ENCODE data around the gene P2RX1. TPM values are rescaled to one million over a fixed set of nuclear protein-coding genes. Genes with fewer than 3 reads are reported as not detected.

P2RX1 gene
- polyA plus RNA-seq, 4 donors, result 2.2 to 53.4 (median 3.2) TPM; not detected in 1

GRCh38 chr17:3937359-3937758 lies 21.1 kb upstream of the P2RX1 start:
- Histone ChIP-seq H3K9me3 (ENCODE audit: control insufficient read depth in 2 of 2, insufficient read depth in 1 of 2, low read depth in 1 of 2, low read length in 1 of 2) (no peaks in the 10 kb centered on the region), H3K27ac (ENCODE audit: low read depth in 1 of 3, low read length in 2 of 3) (no peak overlapping the region), H3K4me3 (ENCODE audit: low read depth in 1 of 3, low read length in 3 of 3) (no peak overlapping the region), H3K36me3 (ENCODE audit: control insufficient read depth in 3 of 3, insufficient read depth in 2 of 3, low read depth in 1 of 3, low read length in 3 of 3) (peaks cover 0 to 80% (median 11%) of the 10 kb centered on the region in 3 donors), H3K27me3 (ENCODE audit: control insufficient read depth in 3 of 3, insufficient read depth in 3 of 3, low read length in 3 of 3) (no peaks in the 10 kb centered on the region), H3K4me1 (ENCODE audit: control insufficient read depth in 3 of 3, insufficient read depth in 2 of 3, low read depth in 1 of 3, low read length in 2 of 3) (peaks cover 0 to 5% (median 0%) of the 10 kb centered on the region in 3 donors)
- DNase-seq (no peak), FAIRE-seq (no peak)
- WGBS, 3 donors, result 96 to 97% (median 96%) methylated on average over 17 of the region's 17 CpGs

GRCh38 chr17:3935825-3936355 lies 19.6 kb upstream of the P2RX1 start:
- peaks cover 0 to 70% (median 6%) of the 10 kb centered on the region in 3 donors for H3K36me3 ChIP-seq (ENCODE audit: control insufficient read depth in 3 of 3, insufficient read depth in 2 of 3, low read depth in 1 of 3, low read length in 3 of 3)
- no peak for FAIRE-seq

GRCh38 chr17:3935140-3935542 lies 18.9 kb upstream of the P2RX1 start:
- peaks cover 0 to 5% (median 0%) of the 10 kb centered on the region in 3 donors for H3K4me1 ChIP-seq (ENCODE audit: control insufficient read depth in 3 of 3, insufficient read depth in 2 of 3, low read depth in 1 of 3, low read length in 2 of 3)

More at GRCh38 chr17:3935825-3936355, 19.6 kb upstream of the P2RX1 start:
- Histone ChIP-seq H3K4me3 (ENCODE audit: low read depth in 1 of 3, low read length in 3 of 3) (no peak overlapping the region), H3K27ac (ENCODE audit: low read depth in 1 of 3, low read length in 2 of 3) (no peak overlapping the region), H3K9me3 (ENCODE audit: control insufficient read depth in 2 of 2, insufficient read depth in 1 of 2, low read depth in 1 of 2, low read length in 1 of 2) (no peaks in the 10 kb centered on the region), H3K27me3 (ENCODE audit: control insufficient read depth in 3 of 3, insufficient read depth in 3 of 3, low read length in 3 of 3) (no peaks in the 10 kb centered on the region), H3K4me1 (ENCODE audit: control insufficient read depth in 3 of 3, insufficient read depth in 2 of 3, low read depth in 1 of 3, low read length in 2 of 3) (peaks cover 0 to 5% (median 0%) of the 10 kb centered on the region in 3 donors)
- DNase-seq, result no peak
- 95 to 96% (median 96%) methylated on average over 9 of the region's 9 CpGs for WGBS, 3 donors

DNA sequence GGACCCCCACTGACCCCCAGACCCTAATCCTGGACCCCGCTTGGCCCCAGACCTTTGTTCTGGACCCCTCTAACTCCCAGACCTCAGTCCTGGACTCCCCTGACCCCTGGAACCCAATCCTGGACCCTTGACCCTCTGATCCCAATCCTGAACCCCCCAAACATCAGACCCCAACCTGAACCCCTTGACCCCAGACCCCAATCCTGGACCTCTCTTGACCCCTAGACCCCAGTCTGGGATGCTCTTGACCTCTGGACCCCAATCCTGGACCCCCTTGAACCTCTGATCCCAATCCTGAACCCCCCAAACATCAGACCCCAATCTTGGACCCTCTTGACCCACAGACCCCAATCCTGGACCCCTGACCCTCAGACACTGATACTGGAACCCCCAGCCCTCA lies 13.5 kb upstream of the P2RX1 start:
- H3K27ac ChIP-seq (ENCODE audit: low read depth in 1 of 3, low read length in 2 of 3), result no peak overlapping the region
- H3K9me3 ChIP-seq (ENCODE audit: control insufficient read depth in 2 of 2, insufficient read depth in 1 of 2, low read depth in 1 of 2, low read length in 1 of 2), result no peaks in the 10 kb centered on the region
- H3K4me3 ChIP-seq (ENCODE audit: low read depth in 1 of 3, low read length in 3 of 3), result no peak overlapping the region
- DNase-seq (no peak), FAIRE-seq (no peak)
- no peaks in the 10 kb centered on the region for H3K27me3 ChIP-seq (ENCODE audit: control insufficient read depth in 3 of 3, insufficient read depth in 3 of 3, low read length in 3 of 3)
- WGBS, 3 donors, result 99 to 100% (median 100%) methylated on average over 1 of the region's 1 CpG
- peaks cover 0 to 63% (median 3%) of the 10 kb centered on the region in 3 donors for H3K36me3 ChIP-seq (ENCODE audit: control insufficient read depth in 3 of 3, insufficient read depth in 2 of 3, low read depth in 1 of 3, low read length in 3 of 3)
- peaks cover 0 to 44% (median 0%) of the 10 kb centered on the region in 3 donors for H3K4me1 ChIP-seq (ENCODE audit: control insufficient read depth in 3 of 3, insufficient read depth in 2 of 3, low read depth in 1 of 3, low read length in 2 of 3)

More at GRCh38 chr17:3935140-3935542, 18.9 kb upstream of the P2RX1 start:
- Histone ChIP-seq H3K27ac (ENCODE audit: low read depth in 1 of 3, low read length in 2 of 3) (no peak overlapping the region), H3K9me3 (ENCODE audit: control insufficient read depth in 2 of 2, insufficient read depth in 1 of 2, low read depth in 1 of 2, low read length in 1 of 2) (no peaks in the 10 kb centered on the region), H3K4me3 (ENCODE audit: low read depth in 1 of 3, low read length in 3 of 3) (no peak overlapping the region), H3K36me3 (ENCODE audit: control insufficient read depth in 3 of 3, insufficient read depth in 2 of 3, low read depth in 1 of 3, low read length in 3 of 3) (peaks cover 0 to 68% (median 6%) of the 10 kb centered on the region in 3 donors), H3K27me3 (ENCODE audit: control insufficient read depth in 3 of 3, insufficient read depth in 3 of 3, low read length in 3 of 3) (no peaks in the 10 kb centered on the region)
- DNase-seq (peak; percentile 85 to 90), FAIRE-seq (no peak)
- WGBS, 3 donors, result 9 to 35% (median 17%) methylated on average over 10 of the region's 10 CpGs

- peaks cover 0 to 48% (median 0%) of the 10 kb centered on the region in 3 donors for H3K4me1 ChIP-seq (ENCODE audit: control insufficient read depth in 3 of 3, insufficient read depth in 2 of 3, low read depth in 1 of 3, low read length in 2 of 3)
- WGBS, 3 donors, result 94 to 99% (median 96%) methylated on average over 6 to 12 of the region's 12 CpGs
- no peaks in the 10 kb centered on the region for H3K27me3 ChIP-seq (ENCODE audit: control insufficient read depth in 3 of 3, insufficient read depth in 3 of 3, low read length in 3 of 3)
- no peaks in the 10 kb centered on the region for H3K9me3 ChIP-seq (ENCODE audit: control insufficient read depth in 2 of 2, insufficient read depth in 1 of 2, low read depth in 1 of 2, low read length in 1 of 2)
- no peak for DNase-seq
- peaks cover 0 to 63% (median 5%) of the 10 kb centered on the region in 3 donors for H3K36me3 ChIP-seq (ENCODE audit: control insufficient read depth in 3 of 3, insufficient read depth in 2 of 3, low read depth in 1 of 3, low read length in 3 of 3)
- FAIRE-seq, result no peak
- H3K4me3 ChIP-seq (ENCODE audit: low read depth in 1 of 3, low read length in 3 of 3), result no peak overlapping the region
- no peak overlapping the region for H3K27ac ChIP-seq (ENCODE audit: low read depth in 1 of 3, low read length in 2 of 3)
These were observed 12.9 kb upstream of the P2RX1 start for GRCh38 chr17:3929181-3929580.

- DNase-seq (peak in 1 of 2 donors; percentile 58), FAIRE-seq (no peak)
- Histone ChIP-seq H3K4me3 (ENCODE audit: low read depth in 1 of 3, low read length in 3 of 3) (no peak overlapping the region), H3K4me1 (ENCODE audit: control insufficient read depth in 3 of 3, insufficient read depth in 2 of 3, low read depth in 1 of 3, low read length in 2 of 3) (peaks cover 0 to 56% (median 0%) of the 10 kb centered on the region in 3 donors), H3K27ac (ENCODE audit: low read depth in 1 of 3, low read length in 2 of 3) (peak overlapping the region in 1 of 3 donors; percentile 95), H3K27me3 (ENCODE audit: control insufficient read depth in 3 of 3, insufficient read depth in 3 of 3, low read length in 3 of 3) (no peaks in the 10 kb centered on the region), H3K36me3 (ENCODE audit: control insufficient read depth in 3 of 3, insufficient read depth in 2 of 3, low read depth in 1 of 3, low read length in 3 of 3) (peaks cover 0 to 66% (median 5%) of the 10 kb centered on the region in 3 donors), H3K9me3 (ENCODE audit: control insufficient read depth in 2 of 2, insufficient read depth in 1 of 2, low read depth in 1 of 2, low read length in 1 of 2) (no peaks in the 10 kb centered on the region)
- 94 to 95% (median 94%) methylated on average over 13 to 16 of the region's 16 CpGs for WGBS, 3 donors
These were observed 12.1 kb upstream of the P2RX1 start for GRCh38 chr17:3928406-3928805.

GRCh38 chr17:3927628-3928340 lies 11.5 kb upstream of the P2RX1 start:
- DNase-seq, result peak in 1 of 2 donors; percentile 85
- FAIRE-seq, result no peak
- WGBS, 3 donors, result 73 to 82% (median 81%) methylated on average over 15 of the region's 15 CpGs
- no peak overlapping the region for H3K4me3 ChIP-seq (ENCODE audit: low read depth in 1 of 3, low read length in 3 of 3)
- peaks cover 0 to 61% (median 0%) of the 10 kb centered on the region in 3 donors for H3K4me1 ChIP-seq (ENCODE audit: control insufficient read depth in 3 of 3, insufficient read depth in 2 of 3, low read depth in 1 of 3, low read length in 2 of 3)
- H3K27me3 ChIP-seq (ENCODE audit: control insufficient read depth in 3 of 3, insufficient read depth in 3 of 3, low read length in 3 of 3), result no peaks in the 10 kb centered on the region
- H3K9me3 ChIP-seq (ENCODE audit: control insufficient read depth in 2 of 2, insufficient read depth in 1 of 2, low read depth in 1 of 2, low read length in 1 of 2), result no peaks in the 10 kb centered on the region
- peaks cover 0 to 68% (median 5%) of the 10 kb centered on the region in 3 donors for H3K36me3 ChIP-seq (ENCODE audit: control insufficient read depth in 3 of 3, insufficient read depth in 2 of 3, low read depth in 1 of 3, low read length in 3 of 3)
- H3K27ac ChIP-seq (ENCODE audit: low read depth in 1 of 3, low read length in 2 of 3), result peak overlapping the region in 1 of 3 donors; percentile 95

- Histone ChIP-seq H3K27ac (ENCODE audit: low read depth in 1 of 3, low read length in 2 of 3) (peak overlapping the region in 1 of 3 donors; percentile 95), H3K4me3 (ENCODE audit: low read depth in 1 of 3, low read length in 3 of 3) (no peak overlapping the region), H3K27me3 (ENCODE audit: control insufficient read depth in 3 of 3, insufficient read depth in 3 of 3, low read length in 3 of 3) (no peaks in the 10 kb centered on the region), H3K4me1 (ENCODE audit: control insufficient read depth in 3 of 3, insufficient read depth in 2 of 3, low read depth in 1 of 3, low read length in 2 of 3) (peaks cover 0 to 62% (median 0%) of the 10 kb centered on the region in 3 donors), H3K9me3 (ENCODE audit: control insufficient read depth in 2 of 2, insufficient read depth in 1 of 2, low read depth in 1 of 2, low read length in 1 of 2) (no peaks in the 10 kb centered on the region), H3K36me3 (ENCODE audit: control insufficient read depth in 3 of 3, insufficient read depth in 2 of 3, low read depth in 1 of 3, low read length in 3 of 3) (peaks cover 0 to 61% (median 5%) of the 10 kb centered on the region in 3 donors)
- 70 to 84% (median 71%) methylated on average over 16 of the region's 16 CpGs for WGBS, 3 donors
- DNase-seq, result peak in 1 of 2 donors; percentile 86
- no peak for FAIRE-seq
These were observed 10.8 kb upstream of the P2RX1 start for GRCh38 chr17:3926860-3927627.
